ENCODE measurements around the gene SERTAD2. TPM values are rescaled to one million over a fixed set of nuclear protein-coding genes. Genes with fewer than 3 reads are reported as not detected.

The SERTAD2 gene
- total RNA-seq, 1 donor from 2014 or later, result 19.1 TPM

GRCh38 chr2:64659252-64659651 lies 5.5 kb upstream of the SERTAD2 start:
- Histone ChIP-seq H3K9me3 (ENCODE audit: low read depth) (no peaks in the 10 kb centered on the region), H2AFZ (replicated peaks) (no peak overlapping the region), H3K79me2 (ENCODE audit: low read depth) (no peaks in the 10 kb centered on the region), H3K27me3 (no peaks in the 10 kb centered on the region), H3F3A (ENCODE audit: low read depth) (peaks cover 21% of the 10 kb centered on the region), H3K36me3 (no peaks in the 10 kb centered on the region), H3K9ac (no peak overlapping the region), H3K4me2 (no peak overlapping the region), H3K4me3 (no peak overlapping the region), H4K20me1 (ENCODE audit: low read depth) (no peaks in the 10 kb centered on the region), H3K27ac (no peak overlapping the region), H3K4me1 (peaks cover 12% of the 10 kb centered on the region)
- Mint-ChIP-seq H3K9me3 (no peaks in the 10 kb centered on the region), H3K4me3 (no peak overlapping the region), H3K4me1 (peaks cover 13% of the 10 kb centered on the region), H3K36me3 (no peaks in the 10 kb centered on the region), H3K27me3 (ENCODE audit: insufficient read depth, low read depth) (no peaks in the 10 kb centered on the region), H3K27ac (no peak overlapping the region)
- no peak for DNase-seq (ENCODE audit: low spot score)
- TF ChIP-seq EZH2 (IDR thresholded peaks at IDR 0.05), result no peak
- TF ChIP-seq EZH2phosphoT487 (IDR thresholded peaks at IDR 0.05), result no peak
- TF ChIP-seq CTCF (IDR thresholded peaks at IDR 0.05), result no peak

GRCh38 chr2:64658269-64658668 lies 4.6 kb upstream of the SERTAD2 start:
- DNase-seq (ENCODE audit: low spot score), result no peak
- Histone ChIP-seq H3K36me3 (no peaks in the 10 kb centered on the region), H3K4me3 (no peak overlapping the region), H3F3A (ENCODE audit: low read depth) (peaks cover 29% of the 10 kb centered on the region), H3K4me1 (peaks cover 12% of the 10 kb centered on the region), H2AFZ (replicated peaks) (no peak overlapping the region), H3K9me3 (ENCODE audit: low read depth) (no peaks in the 10 kb centered on the region), H3K79me2 (ENCODE audit: low read depth) (no peaks in the 10 kb centered on the region), H3K9ac (no peak overlapping the region), H3K4me2 (no peak overlapping the region), H3K27me3 (no peaks in the 10 kb centered on the region), H4K20me1 (ENCODE audit: low read depth) (no peaks in the 10 kb centered on the region), H3K27ac (no peak overlapping the region)
- no peak overlapping the region for H3K27ac Mint-ChIP-seq
- H3K4me1 Mint-ChIP-seq, result peaks cover 13% of the 10 kb centered on the region
- H3K9me3 Mint-ChIP-seq, result no peaks in the 10 kb centered on the region
- TF ChIP-seq CTCF (IDR thresholded peaks at IDR 0.05), result no peak
- H3K27me3 Mint-ChIP-seq (ENCODE audit: insufficient read depth, low read depth), result no peaks in the 10 kb centered on the region
- H3K4me3 Mint-ChIP-seq, result no peak overlapping the region
- H3K36me3 Mint-ChIP-seq, result no peaks in the 10 kb centered on the region

GRCh38 chr2:64657411-64657810 lies 3.7 kb upstream of the SERTAD2 start:
- Histone ChIP-seq H3F3A (ENCODE audit: low read depth) (peaks cover 36% of the 10 kb centered on the region), H3K9ac (no peak overlapping the region), H3K4me2 (no peak overlapping the region), H3K36me3 (no peaks in the 10 kb centered on the region), H2AFZ (replicated peaks) (no peak overlapping the region), H3K27ac (no peak overlapping the region), H3K79me2 (ENCODE audit: low read depth) (peaks cover 8% of the 10 kb centered on the region), H4K20me1 (ENCODE audit: low read depth) (peaks cover 5% of the 10 kb centered on the region), H3K9me3 (ENCODE audit: low read depth) (no peaks in the 10 kb centered on the region), H3K27me3 (no peaks in the 10 kb centered on the region), H3K4me1 (peaks cover 12% of the 10 kb centered on the region), H3K4me3 (no peak overlapping the region)
- Mint-ChIP-seq H3K4me3 (no peak overlapping the region), H3K27me3 (ENCODE audit: insufficient read depth, low read depth) (no peaks in the 10 kb centered on the region), H3K9me3 (no peaks in the 10 kb centered on the region), H3K36me3 (no peaks in the 10 kb centered on the region), H3K4me1 (peaks cover 19% of the 10 kb centered on the region), H3K27ac (no peak overlapping the region)
- no peak for DNase-seq (ENCODE audit: low spot score)
- TF ChIP-seq CTCF (IDR thresholded peaks at IDR 0.05) (no peak), EZH2 (IDR thresholded peaks at IDR 0.05) (no peak), EZH2phosphoT487 (IDR thresholded peaks at IDR 0.05) (no peak)

- Histone ChIP-seq H3K79me2 (ENCODE audit: low read depth) (peaks cover 18% of the 10 kb centered on the region), H3K36me3 (no peaks in the 10 kb centered on the region), H3K4me2 (no peak overlapping the region), H4K20me1 (ENCODE audit: low read depth) (peaks cover 16% of the 10 kb centered on the region), H3K27me3 (no peaks in the 10 kb centered on the region), H3K9ac (no peak overlapping the region), H3K4me1 (peaks cover 21% of the 10 kb centered on the region), H3K9me3 (ENCODE audit: low read depth) (no peaks in the 10 kb centered on the region), H2AFZ (replicated peaks) (no peak overlapping the region), H3K27ac (no peak overlapping the region), H3K4me3 (no peak overlapping the region), H3F3A (ENCODE audit: low read depth) (peaks cover 38% of the 10 kb centered on the region)
- Mint-ChIP-seq H3K4me3 (no peak overlapping the region), H3K27me3 (ENCODE audit: insufficient read depth, low read depth) (no peaks in the 10 kb centered on the region), H3K36me3 (no peaks in the 10 kb centered on the region), H3K27ac (no peak overlapping the region), H3K4me1 (peaks cover 28% of the 10 kb centered on the region), H3K9me3 (no peaks in the 10 kb centered on the region)
- no peak for TF ChIP-seq CTCF (IDR thresholded peaks at IDR 0.05)
- no peak for TF ChIP-seq EZH2phosphoT487 (IDR thresholded peaks at IDR 0.05)
- no peak for TF ChIP-seq EZH2 (IDR thresholded peaks at IDR 0.05)
- no peak for DNase-seq (ENCODE audit: low spot score)
Observed at GRCh38 chr2:64656379-64656778, 2.7 kb upstream of the SERTAD2 start.

Data from neural progenitor cell (in vitro differentiated cells).